ENCODE measurements around the gene AP3S2.

DNA sequence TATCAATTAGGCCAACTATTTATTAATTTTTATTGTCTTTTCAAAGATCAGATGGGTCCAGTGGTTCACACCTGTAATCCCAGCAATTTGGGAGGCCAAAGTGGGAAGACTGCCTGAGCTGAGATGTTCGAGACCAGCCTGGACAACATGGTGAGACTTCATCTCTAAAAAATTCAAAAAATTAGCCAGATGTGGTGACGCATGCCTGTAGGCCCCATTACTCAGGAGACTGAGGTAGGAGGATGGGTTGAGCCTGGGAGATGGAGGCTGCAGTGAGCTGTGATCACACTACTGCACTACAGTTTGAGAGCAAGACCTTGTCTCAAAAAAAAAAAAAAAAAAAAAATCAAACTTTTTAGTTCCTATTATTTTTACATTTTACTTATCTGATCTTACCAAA lies 8.2 kb downstream of the AP3S2 start:
- no peak for TF ChIP-seq ZKSCAN5 (CRISPR knock-in tag; IDR thresholded peaks at IDR 0.05)
- no peak for TF ChIP-seq ZNF138 (CRISPR knock-in tag; IDR thresholded peaks at IDR 0.05; ENCODE audit: low read depth)
- TF ChIP-seq, protein P1, sequence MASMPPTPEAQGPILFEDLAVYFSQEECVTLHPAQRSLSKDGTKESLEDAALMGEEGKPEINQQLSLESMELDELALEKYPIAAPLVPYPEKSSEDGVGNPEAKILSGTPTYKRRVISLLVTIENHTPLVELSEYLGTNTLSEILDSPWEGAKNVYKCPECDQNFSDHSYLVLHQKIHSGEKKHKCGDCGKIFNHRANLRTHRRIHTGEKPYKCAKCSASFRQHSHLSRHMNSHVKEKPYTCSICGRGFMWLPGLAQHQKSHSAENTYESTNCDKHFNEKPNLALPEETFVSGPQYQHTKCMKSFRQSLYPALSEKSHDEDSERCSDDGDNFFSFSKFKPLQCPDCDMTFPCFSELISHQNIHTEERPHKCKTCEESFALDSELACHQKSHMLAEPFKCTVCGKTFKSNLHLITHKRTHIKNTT (CRISPR knock-in tag; IDR thresholded peaks at IDR 0.05): no peak
- no peak for TF ChIP-seq NBN (conservative IDR thresholded peaks at IDR 0.05)
- TF ChIP-seq ZMYM3 (CRISPR knock-in tag; IDR thresholded peaks at IDR 0.05): no peak
- TF ChIP-seq CTCF (CRISPR knock-in tag; IDR thresholded peaks at IDR 0.05): no peak
- no peak for TF ChIP-seq POLR2AphosphoS5 (IDR thresholded peaks at IDR 0.05; ENCODE audit: low read depth, low read length)
- TF ChIP-seq CHD2 (IDR thresholded peaks at IDR 0.05; ENCODE audit: low read depth, low read length): no peak
- no peak for TF ChIP-seq THAP11 (CRISPR knock-in tag; IDR thresholded peaks at IDR 0.05)
- no peak for TF ChIP-seq ZNF3 (CRISPR knock-in tag; IDR thresholded peaks at IDR 0.05)
- TF ChIP-seq ZNF879 (CRISPR knock-in tag; IDR thresholded peaks at IDR 0.05): no peak
- no peak for TF ChIP-seq NPAS2 (CRISPR knock-in tag; IDR thresholded peaks at IDR 0.05; ENCODE audit: borderline replicate concordance)

All from HepG2 (cell line).